DOHH2 (cell line): ENCODE data around the gene KAZALD1.
A peak's percentile ranks its signal among the peaks of the same experiment; 100 is the strongest.

Source experiments
- H3F3A ChIP-seq: fragments of 200-600 bp; sonication (generic), shearing (Covaris generic); 2 replicates; pipeline ENCODE4 v1.6.0; 2016; ENCODE audit warnings: antibody characterized with exemption, mild to moderate bottlenecking; ENCODE audit not compliant: control insufficient read depth, insufficient read depth
- H3K27ac ChIP-seq: fragments of 200-600 bp; sonication (generic); 2 replicates; pipeline ENCODE4 v1.5.1; 2014; ENCODE audit warnings: low read depth, mild to moderate bottlenecking, low read length, moderate library complexity
- H3K27me3 ChIP-seq: fragments of 200-600 bp; sonication (generic); 2 replicates; pipeline ENCODE4 v1.6.1; 2014; ENCODE audit warnings: mild to moderate bottlenecking, low read length, mixed read lengths; ENCODE audit not compliant: control insufficient read depth
- H3K36me3 ChIP-seq: fragments of 200-600 bp; sonication (generic); 2 replicates; pipeline ENCODE4 v1.6.1; 2014; ENCODE audit warnings: mild to moderate bottlenecking, low read length, moderate library complexity, mixed read lengths; ENCODE audit not compliant: control insufficient read depth
- H3K4me1 ChIP-seq: fragments of 200-600 bp; sonication (generic); 2 replicates; pipeline ENCODE4 v1.6.1; 2014; ENCODE audit warnings: mild to moderate bottlenecking, low read length, mixed read lengths; ENCODE audit not compliant: control insufficient read depth
- H3K4me2 ChIP-seq: fragments of 200-600 bp; sonication (generic); 2 replicates; pipeline ENCODE4 v1.6.0; 2014; ENCODE audit warnings: mild to moderate bottlenecking, low read length, moderate library complexity
- H3K4me3 ChIP-seq: fragments of 200-600 bp; sonication (generic); 2 replicates; pipeline ENCODE4 v1.5.1; 2014; ENCODE audit warnings: mild to moderate bottlenecking, low read length, mixed read lengths
- H3K79me2 ChIP-seq: fragments of 200-600 bp; sonication (generic); 2 replicates; pipeline ENCODE4 v1.6.1; 2014; ENCODE audit warnings: mild to moderate bottlenecking, low read length, mixed read lengths; ENCODE audit not compliant: control insufficient read depth
- H3K9me2 ChIP-seq: fragments of 200-600 bp; sonication (generic); replicated peaks from 2 replicates; pipeline ENCODE4 v1.6.1; 2014; ENCODE audit warnings: mild to moderate bottlenecking, low read length, mixed read lengths; ENCODE audit not compliant: control insufficient read depth
- H3K9me3 ChIP-seq: fragments of 200-600 bp; sonication (generic); 2 replicates; pipeline ENCODE4 v1.6.1; 2014; ENCODE audit warnings: antibody characterized with exemption, low read length, mixed read lengths; ENCODE audit not compliant: control insufficient read depth, insufficient read depth
- H4K20me1 ChIP-seq: fragments of 200-600 bp; sonication (generic); 2 replicates; pipeline ENCODE4 v1.6.0; 2014; ENCODE audit warnings: low read depth, mild to moderate bottlenecking, antibody characterized with exemption, low read length, moderate library complexity; ENCODE audit not compliant: control insufficient read depth, insufficient read depth
- EZH2phosphoT487 ChIP-seq: fragments of 200-600 bp; sonication (generic); IDR thresholded peaks from 2 replicates; pipeline ENCODE4 v1.6.1; 2017; ENCODE audit warnings: borderline replicate concordance, mild to moderate bottlenecking, antibody characterized with exemption, low read length, moderate library complexity, mixed read lengths
- TF ChIP-seq, protein P1 (sequence below): fragments of 200-600 bp; sonication (generic); IDR thresholded peaks from one replicate; pipeline ENCODE4 v1.5.1; 2014; ENCODE audit warnings: antibody characterized with exemption, mild to moderate bottlenecking, low read depth, low read length; ENCODE audit not compliant: poor library complexity, severe bottlenecking

Gene KAZALD1

GRCh38 chr10:101095550-101096213, 33.9 kb downstream of the KAZALD1 start:
- no peaks in the 10 kb centered on the region for H3K79me2 ChIP-seq
- TF ChIP-seq EZH2phosphoT487, result no peak
- TF ChIP-seq, protein P1, sequence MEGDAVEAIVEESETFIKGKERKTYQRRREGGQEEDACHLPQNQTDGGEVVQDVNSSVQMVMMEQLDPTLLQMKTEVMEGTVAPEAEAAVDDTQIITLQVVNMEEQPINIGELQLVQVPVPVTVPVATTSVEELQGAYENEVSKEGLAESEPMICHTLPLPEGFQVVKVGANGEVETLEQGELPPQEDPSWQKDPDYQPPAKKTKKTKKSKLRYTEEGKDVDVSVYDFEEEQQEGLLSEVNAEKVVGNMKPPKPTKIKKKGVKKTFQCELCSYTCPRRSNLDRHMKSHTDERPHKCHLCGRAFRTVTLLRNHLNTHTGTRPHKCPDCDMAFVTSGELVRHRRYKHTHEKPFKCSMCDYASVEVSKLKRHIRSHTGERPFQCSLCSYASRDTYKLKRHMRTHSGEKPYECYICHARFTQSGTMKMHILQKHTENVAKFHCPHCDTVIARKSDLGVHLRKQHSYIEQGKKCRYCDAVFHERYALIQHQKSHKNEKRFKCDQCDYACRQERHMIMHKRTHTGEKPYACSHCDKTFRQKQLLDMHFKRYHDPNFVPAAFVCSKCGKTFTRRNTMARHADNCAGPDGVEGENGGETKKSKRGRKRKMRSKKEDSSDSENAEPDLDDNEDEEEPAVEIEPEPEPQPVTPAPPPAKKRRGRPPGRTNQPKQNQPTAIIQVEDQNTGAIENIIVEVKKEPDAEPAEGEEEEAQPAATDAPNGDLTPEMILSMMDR, result peak; percentile 97
- peaks cover 38% of the 10 kb centered on the region for H3K27me3 ChIP-seq
- H3K27ac ChIP-seq, result no peak overlapping the region
- H3K4me2 ChIP-seq, result peak overlapping the region; percentile 27; the same call in 1 of the 2 replicates
- H3K9me2 ChIP-seq, result no peaks in the 10 kb centered on the region
- 0 out of 2 replicates have a peak overlapping the region, but pooled peaks have one; percentile 5 for H3K4me3 ChIP-seq
- H3F3A ChIP-seq, result no peaks in the 10 kb centered on the region
- H3K36me3 ChIP-seq, result no peaks in the 10 kb centered on the region
- H3K4me1 ChIP-seq, result peaks cover 11% of the 10 kb centered on the region
- no peaks in the 10 kb centered on the region for H3K9me3 ChIP-seq
- no peaks in the 10 kb centered on the region for H4K20me1 ChIP-seq

DNA sequence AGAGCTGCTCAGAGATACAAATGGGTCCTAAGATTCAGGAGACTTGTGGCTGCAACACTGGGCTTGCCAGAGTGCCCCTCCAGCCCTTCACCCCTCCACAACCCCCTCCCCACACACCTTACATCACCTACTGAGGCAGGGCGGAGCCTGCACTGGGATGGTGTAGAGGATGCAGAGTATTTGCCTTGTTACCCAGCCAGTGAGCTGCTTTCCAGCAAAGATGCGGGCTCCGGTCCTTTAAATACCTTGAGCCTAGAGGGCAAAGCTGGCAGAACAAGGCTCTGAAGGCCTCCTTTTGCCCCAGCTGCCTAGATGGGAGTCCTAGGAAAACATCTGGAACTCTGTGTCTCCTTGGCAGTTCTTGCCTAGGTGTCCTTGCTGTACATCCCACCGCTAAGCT, 34.6 kb downstream of the KAZALD1 start:
- Histone ChIP-seq H3K27me3 (peaks cover 38% of the 10 kb centered on the region), H4K20me1 (no peaks in the 10 kb centered on the region), H3K36me3 (no peaks in the 10 kb centered on the region), H3K9me3 (no peaks in the 10 kb centered on the region), H3K79me2 (no peaks in the 10 kb centered on the region), H3K4me3 (no peak overlapping the region), H3K9me2 (no peaks in the 10 kb centered on the region), H3K27ac (no peak overlapping the region), H3F3A (no peaks in the 10 kb centered on the region), H3K4me1 (peaks cover 11% of the 10 kb centered on the region), H3K4me2 (no peak overlapping the region)
- no peak for TF ChIP-seq EZH2phosphoT487
- TF ChIP-seq, protein P1, result no peak

DNA sequence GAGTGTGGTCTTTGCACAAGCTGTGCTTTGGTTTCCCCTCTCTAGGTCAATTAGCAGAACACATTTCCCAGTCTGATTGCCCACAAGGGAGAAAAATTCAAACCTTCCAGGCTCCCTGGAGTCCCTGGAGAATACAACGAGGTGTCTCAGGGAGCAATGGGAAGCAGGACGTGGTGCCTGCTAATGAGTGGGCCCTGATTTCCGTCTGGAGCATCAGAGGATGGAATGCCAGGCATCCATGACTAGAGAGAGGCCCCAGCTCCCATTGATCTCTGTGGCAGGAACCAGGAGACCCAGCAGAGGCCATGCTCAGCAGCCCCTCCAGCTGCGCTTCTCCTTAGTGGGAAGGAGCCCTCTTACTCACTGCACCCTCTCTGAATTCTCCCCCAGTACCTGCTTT, 36.1 kb downstream of the KAZALD1 start:
- H3K36me3 ChIP-seq, result no peaks in the 10 kb centered on the region
- H3K9me3 ChIP-seq, result no peaks in the 10 kb centered on the region
- no peak overlapping the region for H3K4me3 ChIP-seq
- H3K4me2 ChIP-seq, result no peak overlapping the region
- peaks cover 11% of the 10 kb centered on the region for H3K4me1 ChIP-seq
- no peaks in the 10 kb centered on the region for H4K20me1 ChIP-seq
- TF ChIP-seq, protein P1, result no peak
- TF ChIP-seq EZH2phosphoT487, result no peak
- no peaks in the 10 kb centered on the region for H3K79me2 ChIP-seq
- no peaks in the 10 kb centered on the region for H3K9me2 ChIP-seq
- peaks cover 37% of the 10 kb centered on the region for H3K27me3 ChIP-seq
- H3F3A ChIP-seq, result no peaks in the 10 kb centered on the region
- no peak overlapping the region for H3K27ac ChIP-seq
